DOHH2 (cell line): ENCODE data around the gene MAP3K5.

Experiments
- CTCF ChIP-seq: fragments of 200-600 bp; sonication (generic); IDR thresholded peaks from one replicate; pipeline ENCODE4 v1.5.1; 2014; ENCODE audit warnings: antibody characterized with exemption, mild to moderate bottlenecking, low read depth, low read length; ENCODE audit not compliant: poor library complexity, severe bottlenecking
- EZH2phosphoT487 ChIP-seq: fragments of 200-600 bp; sonication (generic); IDR thresholded peaks from 2 replicates; pipeline ENCODE4 v1.6.1; 2017; ENCODE audit warnings: borderline replicate concordance, mild to moderate bottlenecking, antibody characterized with exemption, low read length, moderate library complexity, mixed read lengths

- TF ChIP-seq CTCF (no peak), EZH2phosphoT487 (no peak)
Measured at GRCh38 chr6:136571065-136571464, 221.2 kb downstream of the MAP3K5 start.
